CD4-positive, alpha-beta T cell treated with Interleukin-12 subunit alpha and Interleukin-12 subunit beta, for 1 hour (primary cell): Measurements from ENCODE around the gene CNDP1.

ENCODE experiments used
- DNase-seq: peaks from one replicate; pipeline ENCODE4 v3.0.0-alpha.2; 2020

CNDP1 gene

DNA sequence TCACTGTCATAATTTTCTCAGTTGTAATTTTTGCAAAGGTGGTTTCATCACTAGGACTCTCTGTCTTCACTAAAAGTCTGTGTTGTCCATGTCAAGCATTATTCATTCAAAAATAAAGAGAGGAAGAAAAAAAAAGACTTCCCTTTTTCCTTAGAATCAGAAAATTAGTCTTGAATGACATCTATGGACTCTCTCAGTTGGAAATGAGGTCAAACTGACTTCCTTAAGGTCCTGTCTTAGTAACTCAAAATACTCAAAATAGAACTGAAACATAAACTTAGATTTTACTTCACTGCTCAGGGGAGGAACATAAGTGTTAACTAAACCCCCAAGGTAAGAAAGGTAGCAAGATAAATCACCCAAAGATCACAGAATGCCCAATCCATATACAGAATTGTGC, 61.1 kb downstream of the CNDP1 start:
- no peak for DNase-seq

DNA sequence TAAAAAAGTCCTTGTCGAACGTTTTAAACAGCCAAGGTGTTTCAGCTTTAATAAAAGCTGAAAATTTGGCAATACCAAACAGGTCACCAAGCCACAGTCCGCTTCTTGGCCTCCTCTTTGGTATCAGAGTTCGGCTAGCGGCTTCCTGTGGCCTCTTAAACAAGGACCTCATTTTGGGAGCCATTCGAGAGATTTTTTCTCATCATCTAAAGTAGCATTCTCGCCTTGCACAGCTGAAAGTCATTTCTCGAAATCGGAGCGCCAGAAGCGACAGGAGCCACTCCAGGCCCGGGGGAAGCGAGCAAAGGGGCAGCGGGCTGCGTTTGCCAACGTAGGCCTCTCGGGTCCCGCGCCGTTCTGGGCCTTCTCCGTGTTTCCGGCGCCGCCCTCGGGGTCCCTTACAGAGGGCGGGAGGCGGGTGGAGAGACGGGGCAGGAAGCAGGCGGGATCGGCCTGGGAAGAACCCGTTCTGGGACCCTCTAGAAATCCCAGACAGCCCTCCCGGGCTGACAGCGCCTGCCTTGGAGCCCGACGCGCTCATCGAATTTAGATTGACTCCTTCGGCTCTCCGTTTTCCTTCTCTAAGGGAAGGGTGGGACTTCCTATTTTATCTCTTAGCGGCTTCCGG, 62.8 kb downstream of the CNDP1 start:
- DNase-seq, result no peak

DNA sequence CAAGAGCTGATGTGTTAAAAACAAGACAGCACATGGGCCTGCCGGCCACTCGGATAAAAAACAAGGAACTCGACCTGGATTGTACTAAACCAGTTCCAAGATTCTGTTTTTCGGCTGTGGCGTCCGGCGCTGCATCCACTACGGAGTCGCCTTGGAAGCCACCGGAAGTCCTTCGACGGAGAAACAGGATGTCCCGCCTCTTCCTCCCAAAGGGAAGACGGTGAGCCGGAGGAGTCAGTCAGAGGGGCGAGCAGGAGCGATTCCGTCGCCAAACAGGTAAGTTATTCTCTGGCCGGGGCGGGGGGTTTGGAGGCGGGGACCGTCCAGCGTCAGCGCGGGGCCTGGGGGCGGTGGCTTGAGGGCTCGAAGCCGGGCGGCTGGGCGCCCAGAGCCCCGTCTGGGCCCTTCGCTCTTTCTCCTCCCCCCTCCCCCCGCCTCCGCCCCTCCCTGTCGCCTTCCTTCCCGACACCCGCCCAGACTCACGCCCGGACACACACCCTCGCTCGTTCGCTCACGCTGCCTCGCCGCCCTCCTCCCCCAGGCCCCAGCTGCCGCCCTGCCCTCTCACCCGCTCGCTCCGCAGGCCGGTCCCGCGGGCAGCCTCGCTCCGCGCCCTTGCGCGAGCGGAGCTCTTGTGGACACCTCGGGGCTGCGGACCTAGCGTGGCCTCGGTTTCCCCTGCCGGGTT, 63.5 kb downstream of the CNDP1 start, which contains the start of gene ZNF407:
Gene ZNF407, plus strand, starts transcription at position 209 of the 688 bp plus-strand sequence. CDS start 33,150 bp downstream, outside the sequence.
- peak; percentile 90 for DNase-seq

DNA sequence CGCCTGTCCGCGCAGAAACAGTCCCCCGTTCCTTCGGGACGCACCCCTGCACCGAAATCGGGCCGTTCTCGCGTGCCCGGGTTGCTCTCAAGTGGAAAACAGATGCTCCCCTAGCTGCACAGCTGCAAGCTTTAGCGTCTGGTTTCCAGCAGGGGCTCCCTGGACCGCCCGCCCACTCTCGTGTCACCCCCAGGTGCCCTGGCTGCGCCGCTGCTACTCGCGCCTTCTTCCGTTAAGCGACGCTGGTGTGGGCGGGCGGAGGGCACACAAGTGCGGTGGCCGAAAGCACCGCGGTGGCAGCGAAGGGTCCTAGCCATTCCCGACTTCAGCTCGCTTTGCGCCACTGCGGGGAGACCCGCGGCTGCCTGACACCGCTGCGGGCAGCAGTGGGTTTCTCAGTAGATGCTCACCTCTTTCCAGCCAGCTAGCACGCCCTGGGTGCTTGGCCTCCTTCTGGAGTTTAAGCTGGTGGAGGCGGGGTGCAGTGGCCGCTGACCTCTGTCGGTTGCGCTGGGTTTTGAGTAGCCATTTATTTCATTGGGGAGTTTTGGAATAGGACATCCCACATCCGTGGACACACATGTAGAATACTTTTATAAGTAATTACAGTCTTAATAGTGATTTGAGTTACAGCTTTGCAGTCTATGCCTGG, 64.2 kb downstream of the CNDP1 start:
- DNase-seq, result peak; percentile 66

DNA sequence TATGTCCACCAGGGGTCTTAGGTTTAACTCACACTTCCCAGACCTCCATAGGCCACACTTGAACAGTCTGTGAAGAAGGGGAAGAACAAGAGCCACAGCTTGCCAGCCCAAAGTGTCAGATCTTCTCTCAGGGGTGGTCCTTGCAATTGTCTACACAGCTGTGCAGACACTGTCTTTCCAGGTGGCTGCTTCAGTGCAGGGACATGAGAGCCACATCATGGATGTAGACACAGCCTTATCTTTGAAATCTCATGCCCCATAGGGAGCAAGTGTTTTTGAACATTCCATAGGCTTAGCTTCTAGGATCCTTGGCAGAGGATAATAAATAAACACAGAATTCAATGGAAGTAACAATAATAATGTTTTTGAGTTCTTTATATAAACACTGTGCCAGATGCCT, 70.1 kb downstream of the CNDP1 start:
- no peak for DNase-seq

DNA sequence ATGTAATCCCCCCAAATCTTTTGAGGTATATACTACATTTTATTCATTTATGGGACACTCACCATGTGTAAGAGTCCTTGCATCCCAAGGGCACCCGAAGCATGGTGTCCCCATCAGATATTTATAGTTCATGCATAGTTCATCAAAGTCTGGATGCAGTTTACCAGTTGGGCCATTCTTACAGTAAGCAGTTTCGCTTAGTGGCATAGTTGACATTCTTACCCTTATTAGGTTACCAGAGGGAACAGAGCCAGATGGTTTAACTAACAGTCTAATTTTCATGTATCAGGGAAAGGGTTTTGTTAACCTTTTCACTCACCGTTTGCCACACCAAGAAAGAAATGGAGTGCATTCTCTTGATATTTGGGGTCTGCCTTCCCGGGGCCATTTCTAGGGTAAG, 70.5 kb downstream of the CNDP1 start:
- no peak for DNase-seq

DNA sequence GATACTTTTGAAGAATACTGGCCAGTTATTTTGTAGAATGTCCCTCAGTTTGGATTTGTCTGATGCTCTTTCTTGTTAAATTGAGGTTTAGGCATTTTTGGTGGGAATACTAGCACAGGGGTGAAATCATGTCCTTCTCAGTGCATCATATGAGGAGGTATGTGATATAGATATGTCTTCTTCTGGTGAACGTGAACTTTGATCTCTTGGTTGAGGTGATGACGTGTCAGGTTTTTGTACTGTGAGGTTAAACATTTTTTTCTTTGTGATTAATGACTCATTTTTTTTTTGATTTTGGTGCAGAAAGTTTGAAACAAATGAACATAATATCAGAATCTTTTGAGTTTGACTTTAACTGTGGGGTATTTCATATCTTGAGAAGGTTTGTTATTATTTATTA, 74.4 kb downstream of the CNDP1 start:
- DNase-seq, result no peak

DNA sequence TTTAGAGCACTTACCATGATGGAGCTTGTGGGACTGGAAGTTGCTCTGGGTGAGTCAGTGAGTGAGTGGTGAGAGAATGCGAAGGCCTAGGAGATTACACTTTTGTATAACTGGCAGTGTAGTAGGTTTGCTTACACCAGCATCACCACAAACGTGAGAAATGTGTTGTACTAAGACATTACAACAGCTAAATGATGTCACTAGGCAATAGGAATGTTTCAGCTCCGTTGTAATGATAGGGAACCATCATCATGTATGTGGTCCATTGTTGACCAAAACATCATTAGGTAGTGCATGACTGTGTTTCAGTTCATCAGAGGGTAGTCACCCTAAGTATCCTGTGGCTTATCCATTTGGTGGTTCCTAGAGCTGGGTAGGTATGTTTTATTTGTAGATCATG, 75.2 kb downstream of the CNDP1 start:
- no peak for DNase-seq

DNA sequence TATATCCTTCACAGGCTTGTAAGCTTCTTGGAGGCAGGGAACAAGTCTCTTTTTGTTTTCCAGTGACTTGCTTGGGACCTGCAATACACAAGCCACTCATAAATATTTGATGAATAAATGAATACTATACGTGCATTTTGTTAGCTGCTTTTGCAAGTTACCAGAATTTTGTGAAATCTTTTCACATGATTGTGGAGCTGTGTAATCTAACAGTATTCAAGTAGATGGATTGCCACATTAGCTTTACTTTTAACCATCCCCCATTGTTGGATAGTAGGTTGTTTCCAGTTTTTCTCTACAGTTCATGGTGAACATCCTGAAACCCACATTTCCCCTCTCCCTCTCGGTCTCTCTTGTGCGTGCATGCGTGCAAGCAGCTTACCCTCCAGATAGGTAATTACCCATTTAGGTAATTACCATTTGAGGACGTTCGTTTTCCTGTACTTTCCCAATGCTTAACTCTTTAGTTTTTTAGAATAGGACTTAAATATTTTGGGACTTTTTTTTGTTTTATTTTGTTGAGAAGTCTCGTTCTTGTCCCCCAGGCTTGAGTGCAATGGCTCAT, 75.8 kb downstream of the CNDP1 start:
- DNase-seq, result no peak

DNA sequence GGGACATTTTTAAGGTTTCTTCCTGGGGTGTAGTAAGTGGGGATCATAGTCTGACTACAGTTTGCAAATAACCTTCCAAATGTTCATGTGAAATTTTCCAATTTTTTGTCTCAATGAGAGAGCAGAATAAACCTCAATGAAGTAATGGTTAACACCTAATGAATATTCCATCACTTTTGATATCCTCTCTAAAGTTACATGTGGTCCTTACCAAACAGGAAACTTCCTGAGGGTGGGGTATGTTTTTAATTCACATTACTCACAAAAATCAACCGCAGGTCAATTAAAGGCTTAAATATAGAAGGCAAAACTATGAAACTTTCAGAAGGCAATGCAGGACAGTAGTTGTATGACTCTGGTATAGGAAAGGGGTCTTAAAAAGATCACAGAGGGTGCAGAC, 76.6 kb downstream of the CNDP1 start:
- no peak for DNase-seq

DNA sequence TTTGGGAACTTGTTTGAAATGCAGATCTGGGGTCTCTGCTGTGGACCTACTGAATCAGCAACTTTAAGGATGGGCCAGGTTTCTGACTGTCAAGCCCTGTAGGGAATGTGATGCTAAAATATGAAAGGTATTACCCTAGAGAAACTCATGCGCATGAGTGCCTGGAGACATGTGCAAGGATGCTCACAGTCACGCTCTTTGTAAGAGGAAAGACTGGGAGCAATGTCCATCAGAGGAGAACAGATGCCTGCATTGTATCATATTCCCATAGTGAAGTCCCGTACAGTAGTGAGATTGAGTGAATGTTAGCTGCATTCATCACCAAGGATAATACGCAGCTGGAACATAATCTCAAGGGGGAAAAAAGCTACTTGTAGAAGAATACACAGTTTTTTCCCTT, 77.5 kb downstream of the CNDP1 start:
- no peak for DNase-seq

DNA sequence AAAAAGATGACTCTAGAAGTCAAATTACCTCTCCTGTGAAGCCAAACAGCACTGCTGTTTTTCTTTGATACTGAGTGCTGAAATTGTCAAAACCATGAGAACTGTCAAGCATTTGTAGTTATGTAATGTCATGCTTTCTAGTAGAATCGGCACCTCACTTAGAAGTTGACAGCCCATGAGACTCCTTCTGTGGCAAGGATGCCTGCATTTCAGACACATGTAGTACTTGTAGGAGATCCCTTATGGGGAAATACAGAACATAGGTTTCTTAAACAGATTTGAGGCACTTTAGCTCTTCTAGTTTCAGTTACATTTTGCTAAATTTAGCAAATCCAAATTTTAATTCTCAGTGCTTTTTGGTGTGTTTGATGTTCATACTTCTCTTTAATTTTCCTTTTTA, 79.1 kb downstream of the CNDP1 start:
- DNase-seq, result no peak

DNA sequence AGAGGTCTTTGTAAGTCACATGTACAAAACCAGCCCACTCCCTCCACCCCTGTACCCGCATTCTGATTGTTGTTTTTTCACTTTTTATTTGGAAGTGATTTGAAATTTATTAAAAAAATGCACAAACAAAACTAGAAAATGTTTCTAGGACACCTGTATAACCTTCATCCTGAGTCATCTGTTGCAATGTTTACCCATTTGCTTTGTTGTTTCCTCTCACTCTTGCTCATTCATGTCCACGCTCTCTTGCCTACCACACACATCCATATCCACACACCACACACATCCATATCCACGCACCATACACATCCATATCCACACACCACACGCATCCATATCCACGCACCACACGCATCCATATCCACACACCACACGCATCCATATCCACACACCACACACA, 82.2 kb downstream of the CNDP1 start:
- DNase-seq, result no peak

DNA sequence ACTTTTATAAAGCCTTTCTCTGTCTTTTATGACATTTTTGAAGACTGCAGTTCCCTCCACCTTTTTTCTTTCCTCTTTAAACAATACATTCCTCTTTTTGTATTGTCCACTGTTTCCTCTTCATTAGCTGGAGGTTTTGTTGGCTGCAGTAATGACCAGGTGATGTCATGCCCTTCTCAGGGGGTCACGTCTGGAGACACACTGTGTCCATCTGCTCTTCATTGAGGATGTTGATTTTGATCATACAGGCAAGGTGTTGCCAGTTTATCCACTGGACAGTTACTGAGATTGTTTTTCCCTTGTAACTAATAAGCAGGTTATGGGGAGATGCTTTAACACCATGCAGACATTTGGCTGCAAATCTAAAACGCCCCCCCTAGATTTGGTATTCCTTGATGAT, 83.2 kb downstream of the CNDP1 start:
- no peak for DNase-seq

DNA sequence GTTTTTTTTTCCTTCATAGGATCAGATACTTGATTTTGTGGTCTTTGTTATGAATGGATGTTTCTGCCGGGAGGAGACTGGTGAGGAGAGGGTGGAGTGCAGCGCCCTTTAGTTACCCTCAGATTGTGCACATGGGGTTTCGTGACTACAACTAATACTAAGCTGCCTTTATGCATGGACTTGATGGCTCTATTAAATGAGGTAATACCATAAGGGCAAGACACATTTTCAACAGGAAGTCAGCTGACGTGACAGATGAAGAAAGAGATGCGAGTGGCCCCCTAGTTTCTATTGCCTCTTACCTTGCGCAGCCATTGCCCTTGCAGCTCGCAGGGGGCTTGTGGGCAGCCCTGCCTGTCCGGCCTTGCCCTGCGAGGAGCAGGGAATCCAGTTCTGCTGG, 87.8 kb downstream of the CNDP1 start:
- DNase-seq, result no peak

DNA sequence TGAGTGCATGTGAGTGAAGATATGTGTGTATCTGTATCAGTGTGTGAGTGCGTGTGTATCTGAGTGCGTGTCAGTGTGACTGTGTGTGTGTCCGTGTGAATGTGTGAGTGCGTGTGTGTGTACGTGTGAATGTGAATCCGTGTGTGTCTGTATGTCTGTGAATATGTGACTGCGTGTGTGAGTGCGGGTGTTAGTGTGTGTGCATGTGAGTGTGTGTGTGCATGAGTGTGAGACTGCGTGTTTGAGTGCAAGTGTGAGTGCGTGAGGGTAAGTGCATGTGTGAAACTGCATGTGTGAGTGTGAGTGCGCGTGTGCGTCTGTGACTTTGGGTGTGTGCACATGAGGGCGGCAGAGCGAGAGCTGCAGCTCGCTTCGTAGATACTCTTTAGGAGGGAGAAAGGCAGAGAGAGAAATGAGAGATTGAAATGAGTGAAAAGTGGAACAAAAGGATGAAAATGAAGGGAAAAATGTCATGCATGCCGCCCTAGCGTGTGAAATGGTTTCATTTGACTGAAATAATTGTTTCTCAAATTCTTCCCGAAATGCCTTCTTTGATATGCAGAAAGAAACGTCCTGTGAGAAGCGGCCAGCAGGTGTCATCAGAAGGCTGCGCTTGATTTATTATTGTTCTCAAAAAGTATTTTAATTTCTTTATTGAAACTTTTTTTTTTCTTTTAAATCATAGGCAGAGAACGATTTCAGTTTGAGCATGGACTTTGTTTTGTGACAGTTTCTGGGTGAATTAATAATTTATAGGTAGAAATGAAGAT, 88.9 kb downstream of the CNDP1 start:
- DNase-seq, result peak; percentile 29

DNA sequence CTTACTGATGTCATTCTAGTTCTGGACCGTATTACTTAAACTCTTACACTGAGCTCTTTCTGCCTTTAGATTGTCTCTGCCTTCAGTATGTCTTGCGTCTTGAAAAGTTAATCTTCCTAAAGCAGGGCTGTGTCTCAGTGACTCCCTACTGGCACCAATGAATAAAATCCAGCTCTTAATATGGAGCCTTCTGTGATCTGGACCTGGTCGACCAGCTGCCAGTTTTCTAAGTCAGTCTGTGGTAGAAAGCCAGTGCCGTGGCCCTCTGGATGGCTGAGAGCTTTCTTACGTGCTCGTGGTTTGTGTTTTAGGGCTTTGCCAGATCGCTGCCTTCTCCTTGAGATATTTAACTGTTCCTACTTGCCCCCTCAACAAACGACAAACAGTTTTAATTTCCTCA, 90.2 kb downstream of the CNDP1 start:
- no peak for DNase-seq

DNA sequence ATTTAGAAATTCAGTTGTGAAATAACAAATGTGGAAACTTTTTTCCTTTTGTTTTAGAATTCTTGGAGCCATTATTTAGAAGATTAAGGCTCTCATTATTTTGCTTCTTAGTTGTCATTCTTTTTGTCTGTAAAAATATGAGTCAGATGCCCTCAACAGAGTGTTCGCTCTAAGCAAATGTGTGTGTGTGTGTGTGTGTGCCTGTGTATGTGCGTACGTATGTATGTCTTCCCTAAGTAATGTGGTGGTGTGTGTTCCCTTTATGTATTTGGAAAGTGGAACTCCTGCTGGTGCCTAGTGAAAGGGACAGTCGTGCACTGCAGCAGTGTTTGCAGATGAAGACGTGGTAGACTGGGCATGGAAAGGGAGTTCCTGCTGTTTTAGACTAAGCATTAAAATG, 90.9 kb downstream of the CNDP1 start:
- no peak for DNase-seq

DNA sequence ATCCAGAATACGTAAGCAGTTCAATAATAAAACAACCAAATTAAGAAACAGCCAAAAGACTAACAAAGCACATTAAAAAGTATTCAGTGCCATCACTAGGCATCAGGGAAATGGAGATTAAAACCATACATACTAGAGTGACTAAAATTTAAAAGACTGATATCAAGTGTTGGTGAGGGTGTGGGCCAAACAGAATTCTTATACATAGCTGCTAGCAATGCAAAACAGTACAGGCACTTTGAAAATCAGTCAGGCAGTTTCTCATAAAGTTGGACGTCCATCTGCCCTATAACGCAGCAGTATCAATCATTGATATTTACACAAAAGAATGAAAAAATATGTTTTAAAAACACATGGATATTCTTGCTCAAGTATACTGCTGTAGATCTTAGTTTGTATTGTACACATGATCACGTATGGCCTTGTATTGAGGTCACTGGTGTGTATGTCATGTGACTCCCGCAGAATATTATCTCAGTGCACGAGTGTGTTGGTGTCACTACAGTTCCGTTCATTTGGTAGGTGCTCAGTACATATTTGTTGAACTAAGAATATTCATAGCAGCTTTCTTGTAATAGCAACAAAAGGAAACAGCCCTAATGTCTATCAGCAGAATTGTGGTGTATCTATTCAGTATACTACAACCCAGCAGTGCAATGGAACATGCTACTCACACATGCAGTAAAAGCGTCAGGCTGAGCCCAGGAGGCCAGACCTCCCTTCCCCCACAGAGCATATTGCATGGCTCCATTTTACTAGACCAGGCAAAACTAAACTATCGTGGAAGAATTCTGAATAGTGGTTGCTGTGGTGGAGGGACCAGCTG, 92.0 kb downstream of the CNDP1 start:
- DNase-seq, result no peak

DNA sequence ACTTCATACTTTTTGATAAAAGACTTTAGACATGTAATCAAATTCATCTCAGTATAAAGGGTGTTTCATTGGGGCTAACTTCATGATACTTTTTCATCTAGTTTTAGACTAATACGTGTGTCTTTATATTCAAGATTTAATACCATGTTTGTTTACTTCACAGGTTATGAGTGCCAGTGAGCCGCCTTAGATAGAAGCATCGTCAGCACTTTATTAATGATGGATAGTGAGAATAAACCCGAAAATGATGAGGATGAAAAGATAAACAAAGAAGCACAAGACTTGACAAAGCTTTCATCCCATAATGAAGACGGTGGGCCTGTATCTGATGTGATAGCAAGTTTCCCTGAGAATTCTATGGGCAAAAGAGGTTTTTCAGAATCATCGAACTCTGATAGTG, 96.5 kb downstream of the CNDP1 start:
- DNase-seq, result no peak

DNA sequence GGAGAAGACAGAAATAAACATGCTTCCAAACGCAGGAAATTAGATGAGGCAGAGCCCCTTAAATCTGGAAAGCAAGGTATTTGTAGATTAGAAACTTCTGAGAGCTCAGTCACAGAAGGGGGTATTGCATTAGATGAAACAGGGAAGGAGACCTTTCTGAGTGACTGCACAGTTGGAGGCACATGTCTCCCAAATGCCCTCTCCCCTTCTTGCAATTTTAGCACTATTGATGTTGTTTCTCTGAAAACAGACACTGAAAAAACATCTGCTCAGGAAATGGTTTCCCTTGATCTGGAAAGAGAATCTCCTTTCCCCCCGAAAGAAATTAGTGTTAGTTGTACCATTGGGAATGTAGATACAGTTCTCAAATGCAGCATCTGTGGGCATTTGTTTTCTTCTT, 96.9 kb downstream of the CNDP1 start:
- no peak for DNase-seq

DNA sequence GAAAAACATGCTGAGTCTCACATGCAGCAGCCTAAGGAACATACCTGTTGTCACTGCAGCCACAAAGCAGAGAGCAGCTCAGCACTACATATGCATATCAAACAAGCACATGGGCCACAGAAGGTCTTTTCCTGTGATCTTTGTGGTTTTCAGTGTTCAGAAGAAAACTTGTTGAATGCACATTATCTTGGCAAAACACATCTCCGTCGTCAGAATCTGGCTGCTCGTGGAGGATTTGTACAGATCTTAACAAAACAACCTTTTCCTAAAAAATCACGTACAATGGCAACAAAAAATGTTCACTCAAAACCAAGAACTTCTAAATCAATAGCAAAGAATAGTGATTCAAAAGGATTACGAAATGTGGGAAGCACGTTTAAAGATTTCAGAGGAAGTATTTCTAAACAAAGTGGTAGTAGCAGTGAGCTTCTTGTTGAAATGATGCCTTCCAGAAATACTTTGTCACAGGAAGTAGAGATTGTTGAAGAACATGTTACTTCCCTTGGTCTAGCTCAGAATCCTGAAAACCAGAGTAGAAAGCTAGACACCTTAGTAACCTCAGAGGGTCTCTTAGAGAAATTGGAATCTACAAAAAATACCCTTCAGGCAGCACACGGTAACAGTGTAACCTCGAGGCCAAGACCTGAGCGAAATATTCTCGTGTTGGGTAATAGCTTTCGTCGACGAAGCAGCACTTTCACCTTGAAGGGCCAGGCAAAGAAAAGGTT, 97.5 kb downstream of the CNDP1 start:
- peak; percentile 23 for DNase-seq
